Activated T-helper 17 cell treated with anti-CD3 and anti-CD28 coated beads, Interleukin-2, amount 50 U/mL, for 72 hours (primary cell): ENCODE results near the gene ROBO1. TPM values are rescaled to one million over a fixed set of nuclear protein-coding genes. Genes with fewer than 3 reads are reported as not detected.
"Not testable (repeated sequence)": the region's sequence is repeated elsewhere in the genome, so short reads cannot be mapped to it uniquely, and the experiment has no call there.

Experiments
- ATAC-seq: fragments of 150-1000 bp; cut with Tn5 transposase; replicated peaks from 2 replicates; pipeline ENCODE4 v1.10.0; 2021; ENCODE audit warnings: mild to moderate bottlenecking, moderate library complexity
- H3K27ac Mint-ChIP-seq: one replicate; pipeline ENCODE4 v1.8.0; 2022; ENCODE audit warnings: mixed read lengths
- H3K27me3 Mint-ChIP-seq: one replicate; pipeline ENCODE4 v1.8.0; 2022; ENCODE audit warnings: mixed read lengths
- H3K36me3 Mint-ChIP-seq: one replicate; pipeline ENCODE4 v1.8.0; 2022; ENCODE audit warnings: low read depth, mild to moderate bottlenecking, mixed read lengths
- H3K4me1 Mint-ChIP-seq: one replicate; pipeline ENCODE4 v1.8.0; 2022; ENCODE audit warnings: mixed read lengths
- H3K4me3 Mint-ChIP-seq: one replicate; pipeline ENCODE4 v1.8.0; 2022; ENCODE audit warnings: mild to moderate bottlenecking, mixed read lengths
- H3K9me3 Mint-ChIP-seq: one replicate; pipeline ENCODE4 v1.8.0; 2022; ENCODE audit warnings: mixed read lengths
- total RNA-seq, 2 donors: library from RNA; stranded (reverse); gene quantifications; one replicate each; pipeline ENCODE4 v1.2.3, GENCODE V29; 2022

The ROBO1 gene
- total RNA-seq, 2 donors from 2014 or later: not detected

GRCh38 chr3:79183496-79183895 is 584.3 kb downstream of the ROBO1 start:
- H3K36me3 Mint-ChIP-seq: no peaks in the 10 kb centered on the region
- no peaks in the 10 kb centered on the region for H3K4me1 Mint-ChIP-seq
- ATAC-seq: no peak
- no peaks in the 10 kb centered on the region for H3K27me3 Mint-ChIP-seq
- H3K4me3 Mint-ChIP-seq: no peak overlapping the region
- H3K27ac Mint-ChIP-seq: no peak overlapping the region
- H3K9me3 Mint-ChIP-seq: peaks cover 20% of the 10 kb centered on the region

DNA sequence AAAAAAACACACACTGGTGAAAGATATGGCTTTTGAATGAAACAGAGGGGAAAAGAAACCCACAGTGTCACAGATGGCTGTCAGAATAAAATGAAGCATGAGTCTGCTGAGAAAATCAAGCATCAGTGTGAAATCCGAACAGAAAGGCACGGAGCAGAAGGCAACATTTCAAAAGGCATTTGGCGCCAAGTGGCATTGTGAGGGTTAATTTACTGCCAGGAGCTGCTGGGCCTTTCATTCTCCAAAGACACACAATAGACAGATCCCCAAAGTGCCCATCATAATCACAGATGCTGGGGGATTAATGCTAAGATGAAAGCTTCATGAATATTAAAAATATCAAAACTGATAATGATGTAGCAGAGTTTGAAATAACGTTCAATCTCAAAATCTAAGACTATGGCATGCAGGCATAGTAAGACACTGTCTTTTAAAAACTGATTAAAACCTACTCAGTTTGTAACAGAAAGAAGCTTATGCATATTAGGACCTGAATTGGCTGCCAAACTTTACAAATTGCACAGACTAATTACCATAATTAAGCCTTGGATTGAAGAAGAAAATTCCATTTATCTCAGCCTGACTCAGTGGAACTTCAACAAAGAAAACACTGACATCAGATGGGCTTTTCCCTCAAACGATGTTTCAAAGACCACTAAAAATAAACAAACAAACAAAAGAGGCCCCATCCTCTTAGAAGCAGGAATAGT is 589.2 kb downstream of the ROBO1 start:
- no peak for ATAC-seq
- Mint-ChIP-seq H3K27me3 (no peaks in the 10 kb centered on the region), H3K9me3 (peaks cover 11% of the 10 kb centered on the region), H3K4me1 (no peaks in the 10 kb centered on the region), H3K4me3 (no peak overlapping the region), H3K27ac (no peak overlapping the region), H3K36me3 (no peaks in the 10 kb centered on the region)

GRCh38 chr3:79175870-79176269 is 591.9 kb downstream of the ROBO1 start:
- no peaks in the 10 kb centered on the region for H3K36me3 Mint-ChIP-seq
- H3K27ac Mint-ChIP-seq: no peak overlapping the region
- H3K4me1 Mint-ChIP-seq: no peaks in the 10 kb centered on the region

GRCh38 chr3:79173259-79173658 is 594.5 kb downstream of the ROBO1 start:
- not testable (repeated sequence) for H3K27me3 Mint-ChIP-seq, H3K4me1 Mint-ChIP-seq, H3K36me3 Mint-ChIP-seq, H3K4me3 Mint-ChIP-seq, H3K27ac Mint-ChIP-seq, H3K9me3 Mint-ChIP-seq, ATAC-seq

More at GRCh38 chr3:79175870-79176269, 591.9 kb downstream of the ROBO1 start:
- H3K27me3 Mint-ChIP-seq: no peaks in the 10 kb centered on the region
- no peak for ATAC-seq
- peaks cover under 1% of the 10 kb centered on the region for H3K9me3 Mint-ChIP-seq
- no peak overlapping the region for H3K4me3 Mint-ChIP-seq

GRCh38 chr3:79172241-79172640 is 595.6 kb downstream of the ROBO1 start:
- Mint-ChIP-seq H3K27ac (no peak overlapping the region), H3K4me3 (no peak overlapping the region), H3K4me1 (no peaks in the 10 kb centered on the region), H3K36me3 (no peaks in the 10 kb centered on the region), H3K9me3 (no peaks in the 10 kb centered on the region), H3K27me3 (no peaks in the 10 kb centered on the region)
- ATAC-seq: no peak

DNA sequence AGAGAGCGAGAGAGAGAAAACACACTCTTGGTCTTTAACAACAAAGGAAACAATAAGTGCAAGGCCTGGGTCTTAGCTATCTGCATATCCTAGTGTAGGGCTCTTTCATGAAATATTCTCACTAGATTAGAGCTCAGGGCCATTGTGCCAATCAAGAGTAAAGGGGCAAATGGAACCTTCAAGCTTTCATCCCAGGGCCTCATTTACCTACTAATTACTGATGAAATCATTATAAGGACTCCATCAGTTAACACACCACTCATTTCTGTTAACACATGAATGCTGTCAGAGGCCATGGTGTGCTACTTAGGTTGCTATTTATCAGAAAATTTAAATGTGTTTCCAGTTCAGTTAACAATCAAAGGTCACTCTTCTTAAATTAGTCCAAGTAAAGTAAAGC is 597.8 kb downstream of the ROBO1 start:
- no peak for ATAC-seq
- Mint-ChIP-seq H3K36me3 (no peaks in the 10 kb centered on the region), H3K9me3 (no peaks in the 10 kb centered on the region), H3K27me3 (no peaks in the 10 kb centered on the region), H3K4me3 (no peak overlapping the region), H3K27ac (no peak overlapping the region), H3K4me1 (no peaks in the 10 kb centered on the region)

DNA sequence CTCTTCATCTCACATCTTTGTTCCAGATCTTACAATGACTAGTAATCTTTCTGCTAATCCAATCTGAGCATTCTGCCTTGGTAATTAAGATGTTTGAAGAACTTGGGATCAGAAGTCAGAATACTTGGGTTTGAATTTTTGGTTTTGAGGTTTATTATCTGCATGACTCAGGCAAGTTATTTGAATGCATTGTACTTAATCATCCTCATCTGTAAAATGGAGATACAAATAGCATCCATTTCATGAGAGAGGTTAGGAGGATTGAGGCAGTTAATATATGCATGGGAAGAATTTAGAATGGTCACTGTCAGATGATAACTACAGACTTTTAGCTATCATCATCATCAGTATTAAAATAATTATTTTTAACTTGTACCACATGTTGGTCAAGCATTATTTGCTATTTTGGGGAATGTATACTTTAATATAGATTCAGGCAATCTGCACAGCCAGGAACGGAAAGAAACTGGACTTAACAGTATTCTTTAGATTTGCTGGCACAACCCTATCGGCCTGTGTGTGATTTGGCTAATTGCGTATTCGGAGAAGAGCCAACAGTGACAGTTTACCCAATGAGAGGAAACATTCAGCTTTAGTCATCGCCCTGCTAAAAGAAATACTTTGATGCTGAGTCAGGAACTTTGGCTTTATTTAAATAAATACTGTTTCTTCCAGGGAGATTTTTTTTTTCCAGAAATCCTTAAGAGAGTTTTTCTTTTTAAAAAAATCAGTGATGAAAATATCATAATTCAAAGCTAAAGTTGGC is 600.0 kb downstream of the ROBO1 start:
- H3K9me3 Mint-ChIP-seq: no peaks in the 10 kb centered on the region
- H3K4me3 Mint-ChIP-seq: no peak overlapping the region
- H3K4me1 Mint-ChIP-seq: no peaks in the 10 kb centered on the region
- H3K27ac Mint-ChIP-seq: no peak overlapping the region
- no peak for ATAC-seq
- H3K36me3 Mint-ChIP-seq: no peaks in the 10 kb centered on the region
- H3K27me3 Mint-ChIP-seq: no peaks in the 10 kb centered on the region

DNA sequence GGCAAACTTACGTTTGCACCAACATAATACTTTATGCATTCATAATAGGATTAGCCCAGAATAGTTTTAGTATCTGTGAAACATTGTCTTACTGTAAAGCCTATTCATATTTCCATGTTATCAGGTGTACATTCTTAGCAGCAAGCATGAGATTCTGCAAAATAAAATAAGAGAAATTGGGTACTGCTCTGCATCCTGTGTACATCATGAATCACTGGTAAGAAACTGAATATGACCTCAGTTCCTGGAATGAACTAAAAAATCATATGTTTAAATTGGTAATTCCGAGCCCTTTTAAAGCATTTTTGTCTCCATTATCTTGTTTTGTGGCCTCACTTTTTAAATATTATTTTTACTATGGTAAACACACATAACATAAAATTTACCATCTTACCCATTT is 605.1 kb downstream of the ROBO1 start:
- no peaks in the 10 kb centered on the region for H3K27me3 Mint-ChIP-seq
- no peaks in the 10 kb centered on the region for H3K4me1 Mint-ChIP-seq
- no peak for ATAC-seq

GRCh38 chr3:79161941-79162340 is 605.9 kb downstream of the ROBO1 start:
- H3K27me3 Mint-ChIP-seq: no peaks in the 10 kb centered on the region
- no peak overlapping the region for H3K27ac Mint-ChIP-seq
- H3K36me3 Mint-ChIP-seq: no peaks in the 10 kb centered on the region
- H3K9me3 Mint-ChIP-seq: no peaks in the 10 kb centered on the region
- ATAC-seq: no peak
- no peaks in the 10 kb centered on the region for H3K4me1 Mint-ChIP-seq
- no peak overlapping the region for H3K4me3 Mint-ChIP-seq

More for the DNA sequence above, 605.1 kb downstream of the ROBO1 start:
- Mint-ChIP-seq H3K27ac (no peak overlapping the region), H3K4me3 (no peak overlapping the region), H3K36me3 (no peaks in the 10 kb centered on the region), H3K9me3 (no peaks in the 10 kb centered on the region)

DNA sequence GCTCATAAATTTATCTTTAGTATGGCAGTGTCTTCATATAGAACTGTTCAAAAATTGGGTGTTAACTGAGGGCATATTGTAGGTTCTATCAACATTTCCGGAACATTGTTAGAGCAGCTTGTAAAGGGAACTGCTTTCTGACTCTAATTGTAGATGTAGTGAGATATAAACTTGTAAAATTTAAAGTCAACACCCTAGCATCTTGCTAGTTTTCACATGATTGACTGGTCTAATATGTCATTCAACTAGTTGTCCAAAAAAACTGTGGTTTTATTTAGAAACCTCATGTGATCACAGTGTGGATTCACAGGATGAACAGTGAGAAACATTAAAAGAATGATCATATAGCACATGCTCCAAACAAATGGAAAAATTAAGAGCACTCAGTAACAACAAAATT is 607.4 kb downstream of the ROBO1 start:
- H3K27me3 Mint-ChIP-seq: no peaks in the 10 kb centered on the region
- H3K36me3 Mint-ChIP-seq: no peaks in the 10 kb centered on the region
- ATAC-seq: no peak
- no peaks in the 10 kb centered on the region for H3K4me1 Mint-ChIP-seq
- no peak overlapping the region for H3K27ac Mint-ChIP-seq
- H3K9me3 Mint-ChIP-seq: peaks cover 4% of the 10 kb centered on the region
- H3K4me3 Mint-ChIP-seq: no peak overlapping the region

DNA sequence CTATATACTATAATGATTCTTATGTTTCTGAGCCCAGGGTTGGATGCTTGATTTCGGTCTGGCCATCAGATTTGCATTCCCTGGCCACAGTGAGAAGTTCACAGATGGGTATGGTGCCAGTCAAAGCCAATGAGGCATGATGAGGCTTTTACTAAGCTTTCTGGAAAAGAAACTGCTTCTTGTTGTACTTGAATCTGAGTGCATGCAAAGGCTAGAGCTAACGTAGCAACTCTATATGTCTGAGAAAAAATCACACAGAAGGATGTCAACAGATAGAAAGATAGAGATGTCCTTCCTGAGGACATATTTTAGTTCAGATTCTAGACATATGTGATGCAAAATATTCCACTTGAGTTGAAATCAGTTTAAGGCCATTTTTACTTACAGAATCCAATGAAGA is 608.1 kb downstream of the ROBO1 start:
- ATAC-seq: no peak
- Mint-ChIP-seq H3K4me1 (no peaks in the 10 kb centered on the region), H3K36me3 (no peaks in the 10 kb centered on the region), H3K27me3 (no peaks in the 10 kb centered on the region), H3K9me3 (peaks cover 7% of the 10 kb centered on the region), H3K4me3 (no peak overlapping the region), H3K27ac (no peak overlapping the region)

DNA sequence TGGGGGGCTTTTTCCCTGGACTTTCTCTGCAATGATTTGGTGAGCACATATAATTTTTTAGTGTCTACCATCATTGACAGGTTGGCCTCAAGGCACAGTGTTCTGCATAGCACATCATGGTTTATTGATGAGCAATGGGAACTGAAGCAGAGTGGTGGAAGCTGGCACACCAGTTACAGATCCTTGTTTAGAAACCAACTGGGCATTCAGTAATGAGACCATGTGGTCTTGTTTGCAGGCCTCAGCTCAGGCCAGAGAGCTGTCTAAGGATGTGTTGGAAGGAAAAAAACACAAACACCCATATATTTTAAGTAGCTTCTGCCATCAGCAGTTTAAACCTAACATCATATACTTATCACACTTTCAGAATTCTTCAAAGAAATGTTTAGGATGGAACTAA is 610.6 kb downstream of the ROBO1 start:
- Mint-ChIP-seq H3K27ac (no peak overlapping the region), H3K36me3 (no peaks in the 10 kb centered on the region), H3K4me3 (no peak overlapping the region), H3K4me1 (no peaks in the 10 kb centered on the region), H3K27me3 (no peaks in the 10 kb centered on the region), H3K9me3 (peaks cover 7% of the 10 kb centered on the region)
- ATAC-seq: no peak

- no peaks in the 10 kb centered on the region for H3K27me3 Mint-ChIP-seq
- no peaks in the 10 kb centered on the region for H3K36me3 Mint-ChIP-seq
- H3K9me3 Mint-ChIP-seq: peaks cover 14% of the 10 kb centered on the region
- no peak for ATAC-seq
- H3K27ac Mint-ChIP-seq: no peak overlapping the region
- no peaks in the 10 kb centered on the region for H3K4me1 Mint-ChIP-seq
- no peak overlapping the region for H3K4me3 Mint-ChIP-seq
These were observed 612.9 kb downstream of the ROBO1 start for GRCh38 chr3:79154865-79155264.

DNA sequence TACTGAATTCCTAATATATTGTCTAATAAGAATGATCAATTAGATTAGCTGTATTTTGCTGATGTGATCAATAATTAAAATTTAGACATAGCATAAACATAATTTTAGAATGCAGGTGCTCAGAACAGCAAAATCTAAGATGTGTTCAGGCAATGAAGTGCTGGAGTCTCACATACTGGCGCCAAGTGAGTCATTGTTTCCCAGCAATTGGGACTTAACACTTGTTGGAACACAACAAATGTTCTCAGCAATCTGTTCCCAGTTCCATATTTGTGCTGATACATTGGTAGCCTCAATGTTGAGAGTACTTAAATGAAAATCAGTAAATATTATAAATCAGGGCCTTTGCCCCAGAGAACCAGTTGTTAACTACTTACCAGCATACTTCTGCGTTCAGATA is 619.0 kb downstream of the ROBO1 start:
- Mint-ChIP-seq H3K9me3 (peaks cover 12% of the 10 kb centered on the region), H3K27ac (no peak overlapping the region), H3K4me1 (no peaks in the 10 kb centered on the region), H3K27me3 (no peaks in the 10 kb centered on the region), H3K36me3 (no peaks in the 10 kb centered on the region), H3K4me3 (no peak overlapping the region)
- no peak for ATAC-seq

GRCh38 chr3:79146024-79146423 is 621.8 kb downstream of the ROBO1 start:
- Mint-ChIP-seq H3K9me3 (peaks cover 14% of the 10 kb centered on the region), H3K4me1 (no peaks in the 10 kb centered on the region), H3K4me3 (no peak overlapping the region), H3K36me3 (no peaks in the 10 kb centered on the region), H3K27me3 (no peaks in the 10 kb centered on the region), H3K27ac (no peak overlapping the region)
- no peak for ATAC-seq
